HG03097 (cell line): ENCODE measurements around the gene CLIC4.
A peak's percentile ranks its signal among the peaks of the same experiment; 100 is the strongest.
"Not testable (repeated sequence)": the region's sequence is repeated elsewhere in the genome, so short reads cannot be mapped to it uniquely, and the experiment has no call there.

Experiments used
- ATAC-seq: cut with Tn5 transposase; IDR thresholded peaks from one replicate; pipeline ENCODE4 v1.9.1; 2021; ENCODE audit not compliant: unreplicated experiment, low FRiP score

Gene CLIC4

DNA sequence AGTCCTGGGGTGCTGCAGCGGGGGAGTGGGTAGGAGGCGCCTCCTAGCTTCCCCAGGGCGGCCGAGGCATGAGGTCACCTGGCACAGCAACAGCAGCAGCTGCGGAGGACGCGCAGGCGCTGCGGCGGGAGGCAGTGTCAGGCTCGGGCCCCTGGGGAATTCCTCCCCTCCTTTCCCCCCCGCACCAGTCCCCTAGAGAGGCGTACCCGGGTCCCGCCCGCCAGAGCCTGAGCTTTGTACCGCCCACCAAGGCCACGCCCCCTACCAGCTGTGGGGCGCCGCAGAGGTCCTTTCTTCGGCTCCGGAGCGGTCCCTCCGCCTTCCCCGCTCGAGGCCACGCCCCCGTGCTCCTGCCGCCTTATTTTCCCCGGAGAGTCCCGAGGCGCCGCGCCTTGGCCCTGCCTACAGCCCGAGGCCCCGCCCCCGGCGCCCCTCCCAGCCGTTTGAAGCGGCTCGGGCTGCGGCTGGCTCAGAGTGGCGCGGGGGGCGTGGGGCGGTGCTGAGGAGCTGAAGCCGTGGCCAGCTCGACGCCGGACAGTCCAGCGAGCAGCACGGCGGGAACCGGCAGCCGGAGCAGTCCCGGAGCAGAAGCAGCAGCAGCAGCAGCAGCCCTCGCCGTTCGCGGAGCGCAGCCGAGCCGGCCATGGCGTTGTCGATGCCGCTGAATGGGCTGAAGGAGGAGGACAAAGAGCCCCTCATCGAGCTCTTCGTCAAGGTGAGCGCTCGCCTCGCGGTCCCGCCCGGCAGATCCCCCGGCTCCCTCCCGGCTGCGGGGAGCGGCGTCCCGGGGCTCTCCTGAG is at the start of gene CLIC4:
Gene CLIC4 (plus strand): TSS at position 537 of the 800 bp plus-strand sequence. CDS start 107 bp downstream, at position 644.
- ATAC-seq = peak; percentile 60

GRCh38 chr1:24696041-24696755 is 49.0 kb upstream of the CLIC4 start:
- no peak for ATAC-seq

- ATAC-seq = no peak
These were observed 48.4 kb upstream of the CLIC4 start for GRCh38 chr1:24696756-24697330.

DNA sequence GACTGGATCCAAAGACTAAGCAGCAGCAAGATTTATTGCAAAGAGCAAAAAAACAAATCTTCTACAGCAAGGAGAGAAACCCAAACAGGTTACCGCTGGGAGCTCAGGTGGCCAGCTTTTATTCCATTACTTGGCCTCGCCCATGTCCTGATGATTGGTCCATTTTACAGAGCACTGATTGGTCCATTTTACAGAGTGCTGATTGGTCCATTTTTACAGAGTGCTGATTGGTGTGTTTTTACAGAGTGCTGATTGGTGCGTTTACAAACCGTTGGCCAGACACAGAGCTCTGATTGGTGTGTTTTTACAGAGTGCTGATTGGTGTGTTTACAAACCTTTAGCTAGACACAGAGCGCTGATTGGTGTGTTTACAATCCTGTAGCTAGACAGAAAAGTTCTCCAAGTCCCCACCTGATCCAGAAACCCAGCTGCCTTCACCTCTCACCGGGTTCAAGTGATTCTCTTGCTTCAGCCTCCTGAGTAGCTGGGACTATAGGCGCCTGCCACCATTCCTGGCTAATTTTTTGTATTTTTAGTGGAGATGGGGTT is 47.7 kb upstream of the CLIC4 start:
- ATAC-seq = not testable (repeated sequence)

DNA sequence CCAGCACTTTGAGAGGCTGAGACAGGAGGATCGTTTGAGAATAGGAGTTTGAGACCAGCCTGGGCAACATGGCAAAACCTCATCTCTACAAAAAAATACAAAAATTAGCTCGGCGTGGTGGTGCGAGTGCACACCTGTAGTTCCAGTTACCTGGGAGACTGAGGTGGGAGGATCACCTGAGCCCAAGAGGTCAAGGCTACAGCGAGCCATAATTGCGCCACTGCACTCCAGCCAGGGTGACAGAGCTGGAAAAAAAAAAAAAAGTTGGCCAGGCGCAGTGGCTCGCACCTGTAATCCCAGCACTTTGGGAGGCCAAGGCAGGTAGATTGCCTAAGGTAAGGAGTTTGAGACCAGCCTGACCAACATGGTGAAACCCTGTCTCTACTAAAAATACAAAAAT is 46.9 kb upstream of the CLIC4 start:
- ATAC-seq = not testable (repeated sequence)

DNA sequence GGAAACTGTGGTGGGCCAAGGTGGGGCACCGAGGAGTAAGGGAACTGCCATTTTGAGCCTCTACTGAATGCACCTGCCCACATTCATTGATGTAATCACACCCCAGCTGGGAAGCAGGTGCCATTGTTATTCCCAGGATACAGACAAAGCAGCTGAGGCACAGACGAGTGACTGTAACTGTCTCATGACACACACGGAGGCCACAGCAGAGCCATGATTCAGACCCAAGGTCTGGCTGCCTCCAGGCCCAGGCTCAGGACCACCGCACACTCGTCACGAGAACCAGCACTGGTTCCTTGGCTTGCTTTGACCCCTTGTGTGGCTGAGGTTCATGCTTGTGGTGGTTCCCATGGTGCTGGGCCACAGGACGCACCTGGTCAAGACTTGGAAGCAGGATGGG is 45.6 kb upstream of the CLIC4 start:
- ATAC-seq = no peak

DNA sequence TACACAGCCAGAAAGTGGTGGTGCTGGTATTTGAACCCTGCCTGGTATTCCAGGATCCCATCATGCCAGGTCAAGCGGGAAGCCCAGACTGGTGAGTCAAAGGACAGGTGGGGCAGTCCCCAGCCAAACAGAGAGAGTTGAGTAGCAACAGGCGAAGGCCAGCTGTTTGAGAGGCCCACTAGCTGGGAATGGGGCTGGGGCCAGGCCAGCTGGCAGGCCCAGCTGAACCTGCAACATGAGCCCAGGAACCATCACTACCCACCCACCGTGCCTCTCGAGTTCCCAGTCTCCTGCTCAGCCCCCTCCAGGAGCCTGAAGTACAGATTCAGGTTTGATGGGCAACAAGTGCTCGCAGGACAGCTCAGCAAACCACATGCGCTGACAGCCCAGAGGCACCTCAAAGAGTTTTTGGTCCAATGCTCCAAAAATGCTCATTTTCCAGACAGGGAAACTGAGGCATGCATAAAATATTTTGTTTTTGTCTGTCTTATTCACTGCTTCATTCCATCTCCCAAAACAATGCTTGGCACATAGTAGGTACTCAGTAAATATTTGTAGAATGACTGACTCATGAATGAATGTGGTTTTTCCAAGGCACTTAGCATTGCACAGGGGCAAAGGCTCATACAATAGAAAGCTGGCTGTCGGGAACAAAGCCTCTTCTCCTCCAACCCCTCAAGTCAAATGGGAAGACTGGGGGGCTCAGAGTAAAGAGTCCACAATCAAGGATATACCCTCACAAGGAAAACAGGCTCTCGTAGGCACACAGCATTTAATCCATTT is 42.5 kb upstream of the CLIC4 start:
- ATAC-seq = no peak

DNA sequence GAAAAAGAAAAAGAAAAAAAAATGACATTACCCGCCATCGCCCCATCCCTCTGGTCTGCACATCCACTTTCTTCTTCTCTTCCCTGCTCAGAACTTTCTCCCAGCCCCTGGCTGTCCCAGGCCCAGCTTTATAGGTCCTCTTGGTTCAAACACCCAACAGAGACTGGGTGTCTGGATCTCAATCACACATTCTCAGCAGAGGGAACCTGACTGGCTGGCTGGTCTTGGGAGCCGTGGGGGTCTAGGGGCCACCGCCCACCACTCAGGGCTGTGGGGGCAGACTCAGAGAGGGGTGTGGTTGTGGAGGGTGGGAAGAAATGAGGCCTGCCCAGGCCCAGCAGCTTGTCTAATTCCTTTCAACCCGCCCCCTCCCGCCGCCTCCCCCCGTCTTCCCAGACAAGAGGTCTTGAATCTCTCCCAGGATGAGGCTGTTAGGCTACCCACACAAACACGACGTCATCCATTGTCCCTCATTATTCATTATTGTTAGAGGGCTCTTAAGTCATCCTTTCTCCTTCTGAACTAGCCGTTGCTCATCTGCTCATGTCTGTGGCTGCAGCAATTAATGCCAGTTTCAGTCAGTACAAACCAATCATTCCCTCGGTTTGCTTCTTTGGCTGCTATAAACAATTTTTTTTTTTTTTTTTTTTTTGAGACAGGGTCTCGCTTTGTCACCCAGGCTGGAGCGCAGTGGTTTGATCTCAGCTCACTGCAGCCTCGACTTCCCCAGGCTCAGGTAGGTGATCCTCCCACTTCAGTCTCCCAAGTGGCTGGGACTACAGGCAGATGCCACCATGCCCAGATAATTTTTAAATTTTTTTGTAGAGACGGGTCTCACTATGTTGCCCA is 40.6 kb upstream of the CLIC4 start:
- ATAC-seq = no peak

- no peak for ATAC-seq
These were observed 39.8 kb upstream of the CLIC4 start for GRCh38 chr1:24705260-24706073.

DNA sequence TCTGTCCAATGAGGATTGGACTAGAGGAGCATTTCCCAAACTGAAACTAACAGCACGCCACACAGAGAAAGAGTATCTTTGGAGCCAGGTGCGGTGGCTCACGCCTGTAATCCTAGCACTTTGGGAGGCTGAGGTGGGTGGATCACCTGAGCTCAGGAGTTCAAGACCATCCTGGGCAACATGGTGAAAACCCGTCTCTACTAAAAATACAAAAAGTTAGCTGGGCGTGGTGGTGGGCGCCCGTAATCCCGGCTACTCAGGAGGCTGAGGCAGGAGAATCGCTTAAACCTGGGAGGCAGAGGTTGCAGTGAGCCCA is 39.2 kb upstream of the CLIC4 start:
- not testable (repeated sequence) for ATAC-seq

DNA sequence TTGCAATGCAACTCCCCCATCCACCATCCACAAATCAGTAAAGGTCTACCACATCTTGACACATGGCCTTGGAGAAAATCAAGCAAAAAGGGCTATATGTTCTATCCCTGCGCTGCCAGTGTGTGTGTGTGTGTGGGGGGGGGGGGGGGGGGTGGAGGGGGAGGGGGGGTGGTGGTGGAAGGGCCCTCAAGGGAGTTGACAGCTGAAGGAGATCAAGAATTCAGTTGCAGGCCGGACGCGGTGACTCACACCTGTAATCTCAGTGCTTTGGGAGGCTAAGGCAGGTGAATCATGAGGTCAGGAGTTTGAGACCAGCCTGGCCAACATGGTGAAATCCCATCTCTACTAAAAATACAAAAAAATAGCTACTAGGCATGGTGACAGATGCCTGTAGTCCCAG is 37.6 kb upstream of the CLIC4 start:
- no peak for ATAC-seq

- ATAC-seq = no peak
These were observed 36.3 kb upstream of the CLIC4 start for GRCh38 chr1:24708938-24709337.

- ATAC-seq = no peak
These were observed 35.3 kb upstream of the CLIC4 start for GRCh38 chr1:24709791-24710441.

DNA sequence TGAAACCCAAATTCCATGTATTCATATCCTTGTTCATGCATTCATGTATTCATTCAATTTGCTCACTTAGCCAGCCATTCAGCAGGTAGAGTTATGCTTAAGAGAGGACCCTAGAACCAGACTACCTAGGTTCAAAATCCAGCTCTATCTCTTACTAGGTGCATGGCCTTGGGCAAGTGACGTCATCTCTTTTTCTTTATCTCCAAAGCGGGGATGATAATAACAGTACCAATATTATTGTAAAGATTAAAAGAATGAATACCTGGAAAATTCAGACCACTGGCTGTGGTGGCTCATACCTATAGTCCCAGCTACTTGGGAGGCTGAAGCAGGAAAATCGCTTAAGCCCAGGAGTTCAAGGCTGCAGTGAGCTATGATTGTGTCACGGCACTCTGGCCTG is 33.9 kb upstream of the CLIC4 start:
- ATAC-seq = no peak

DNA sequence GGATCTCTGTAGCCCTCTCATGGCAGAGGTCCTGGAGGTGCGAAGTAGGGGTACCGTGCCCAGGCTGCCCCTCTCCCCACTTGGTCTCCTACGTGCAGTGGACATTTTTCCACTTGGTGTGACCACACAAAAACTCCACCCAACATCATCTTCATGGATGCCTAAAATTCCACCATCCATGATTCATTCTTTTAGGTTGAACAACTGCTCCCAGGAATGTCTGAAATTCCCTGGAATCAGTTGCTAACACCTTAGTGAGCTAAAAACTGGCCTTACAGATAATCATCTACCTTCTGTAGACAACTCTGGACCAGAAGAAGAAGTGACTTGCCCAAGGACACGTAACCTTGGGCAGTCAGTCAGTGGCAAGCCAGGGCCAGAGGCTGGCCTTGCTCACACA is 32.1 kb upstream of the CLIC4 start:
- ATAC-seq = no peak

GRCh38 chr1:24713736-24714135 is 31.5 kb upstream of the CLIC4 start:
- ATAC-seq = no peak

GRCh38 chr1:24714859-24715520 is 30.3 kb upstream of the CLIC4 start:
- ATAC-seq = no peak

DNA sequence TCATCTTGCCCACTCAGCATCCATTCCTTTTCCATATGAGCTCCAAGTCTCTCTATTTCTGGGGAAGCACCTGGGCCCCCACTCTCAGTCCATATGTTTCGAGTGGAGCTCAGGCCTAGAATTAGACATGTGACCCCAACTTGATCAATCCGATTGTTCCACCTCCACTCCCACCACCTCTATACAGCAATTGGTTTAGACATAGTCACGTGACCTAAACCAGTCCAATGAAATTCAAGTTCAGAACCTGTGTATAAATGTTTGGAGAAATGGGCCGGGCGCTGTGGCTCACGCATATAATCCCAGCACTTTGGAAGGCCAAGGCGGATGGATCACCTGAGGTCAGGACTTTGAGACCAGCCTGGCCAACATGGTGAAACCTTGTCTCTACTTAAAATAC is 29.6 kb upstream of the CLIC4 start:
- ATAC-seq = no peak
